Measurements from ENCODE around the gene BMPR1B. TPM values are rescaled to one million over a fixed set of nuclear protein-coding genes. Genes with fewer than 3 reads are reported as not detected.
A peak's percentile ranks its signal among the peaks of the same experiment; 100 is the strongest.

Gene BMPR1B
- polyA plus RNA-seq, 2 of the 4 experiments (the other 2 are of a cell fraction) = 6.4 to 21.2 TPM

DNA sequence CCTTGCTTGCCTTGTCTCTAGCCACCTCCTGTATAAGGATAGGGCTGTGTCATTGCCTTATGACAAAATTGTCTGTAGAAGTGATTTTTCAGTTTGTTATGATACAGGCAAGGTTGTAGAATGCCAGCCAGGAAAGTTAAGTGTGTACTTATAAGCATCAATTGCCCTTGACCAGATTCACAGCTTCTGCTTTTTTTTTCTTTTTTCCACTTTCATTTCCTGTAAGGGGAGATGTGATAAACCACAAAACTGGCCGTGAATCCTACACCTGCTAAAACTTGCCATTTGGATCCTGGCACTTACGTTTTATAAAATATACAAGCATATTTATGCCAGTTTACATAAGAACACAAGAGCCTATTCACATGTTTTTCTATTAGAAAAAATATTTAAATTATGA is 35.0 kb upstream of the BMPR1B start:
- CTCF ChIA-PET = interaction anchor here (0.8 to 1.7 kb wide), 5 partner anchors 9 to 102 kb away, joined by 3 to 6 read pairs (median 3); no protein-coding TSS in a partner anchor
- TF ChIP-seq SMC3 (IDR thresholded peaks at IDR 0.05) (0 out of 3 replicates have a peak, but pooled peaks have one; percentile 4), CHD4 (IDR thresholded peaks at IDR 0.05; ENCODE audit: borderline replicate concordance) (no peak), PHF8 (IDR thresholded peaks at IDR 0.05; ENCODE audit: borderline replicate concordance, low read depth) (no peak)
- WGBS (ENCODE audit: missing lambda C conversion rate) = 6% methylated on average over 2 of the region's 2 CpGs
- Histone ChIP-seq H3K9me3 (no peaks in the 10 kb centered on the region), H3K4me1 (peaks cover 66% of the 10 kb centered on the region), H3K4me2 (peak overlapping the region; percentile 77), H3K4me3 (no peak overlapping the region), H3K27ac (peak overlapping the region; percentile 74 to 81)
- DNase-seq (ENCODE audit: low read depth in 1 of 2, low spot score in 1 of 2) = peak in 1 of 2 experiments; percentile 44
- ATAC-seq = peak in 1 of 2 experiments; percentile 18; a peak in 3 of 6 replicates
- POLR2A ChIA-PET = no interaction called here
- FAIRE-seq = no peak

DNA sequence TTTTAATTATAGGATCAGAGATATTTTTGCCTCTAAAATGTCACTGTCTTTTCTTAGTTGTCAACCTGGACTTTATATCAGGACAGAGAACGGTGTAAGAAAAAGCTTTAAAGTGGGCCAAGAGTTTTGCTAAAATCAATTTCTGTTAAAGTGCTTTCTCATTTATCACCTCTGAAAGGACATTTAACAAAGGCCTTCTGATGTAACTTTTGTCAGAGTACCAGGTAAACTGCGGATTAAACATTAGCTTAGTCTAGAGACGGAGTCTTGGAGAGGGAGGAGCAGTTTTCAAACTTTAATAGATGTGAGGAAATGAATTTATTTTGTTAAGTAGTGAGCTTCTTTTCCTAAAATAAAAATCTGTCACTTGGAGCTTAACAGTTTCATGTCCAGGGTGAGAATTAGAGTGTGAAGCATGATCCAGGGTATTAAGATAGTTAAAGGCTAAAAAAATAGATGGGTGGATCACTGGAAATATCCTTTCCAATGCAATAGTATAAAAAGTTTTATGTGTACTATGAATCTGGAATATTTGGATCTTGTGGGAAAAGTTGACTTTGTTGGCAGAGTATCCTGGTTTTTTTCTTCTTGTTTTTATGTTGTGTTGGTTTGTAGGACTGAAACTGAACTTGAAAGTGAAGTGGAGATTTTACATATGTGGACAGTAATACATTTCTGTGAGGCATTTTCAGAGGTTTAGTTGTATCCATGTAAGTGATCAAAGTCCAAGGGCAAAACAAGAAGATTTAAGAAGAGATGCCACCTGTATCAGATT is 33.6 kb upstream of the BMPR1B start:
- ATAC-seq (peak in 1 of 2 experiments; percentile 23; a peak in 1 of 6 replicates), DNase-seq (ENCODE audit: low read depth in 1 of 2, low spot score in 1 of 2) (peak in 1 of 2 experiments; percentile 66), FAIRE-seq (peak; percentile 96)
- H3K9me3 ChIP-seq = no peaks in the 10 kb centered on the region
- no peak overlapping the region for H3K4me3 ChIP-seq
- peak overlapping the region; percentile 77 for H3K4me2 ChIP-seq
- H3K27ac ChIP-seq = peak overlapping the region; percentile 73 to 81
- CTCF ChIA-PET = no interaction called here
- TF ChIP-seq, protein P1, sequence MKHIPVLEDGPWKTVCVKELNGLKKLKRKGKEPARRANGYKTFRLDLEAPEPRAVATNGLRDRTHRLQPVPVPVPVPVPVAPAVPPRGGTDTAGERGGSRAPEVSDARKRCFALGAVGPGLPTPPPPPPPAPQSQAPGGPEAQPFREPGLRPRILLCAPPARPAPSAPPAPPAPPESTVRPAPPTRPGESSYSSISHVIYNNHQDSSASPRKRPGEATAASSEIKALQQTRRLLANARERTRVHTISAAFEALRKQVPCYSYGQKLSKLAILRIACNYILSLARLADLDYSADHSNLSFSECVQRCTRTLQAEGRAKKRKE (CRISPR knock-in tag; IDR thresholded peaks at IDR 0.05; ENCODE audit: low read depth) = no peak
- TF ChIP-seq TFCP2L1 (CRISPR knock-in tag; IDR thresholded peaks at IDR 0.05) (no peak), ZSCAN20 (CRISPR knock-in tag; IDR thresholded peaks at IDR 0.05) (no peak), KDM5A (IDR thresholded peaks at IDR 0.05) (peak; percentile 21; the same call in 1 of the 2 replicates)
- POLR2A ChIA-PET = no interaction called here
- peaks cover 70% of the 10 kb centered on the region for H3K4me1 ChIP-seq
- WGBS (ENCODE audit: missing lambda C conversion rate) = 3% methylated on average over 3 of the region's 3 CpGs

DNA sequence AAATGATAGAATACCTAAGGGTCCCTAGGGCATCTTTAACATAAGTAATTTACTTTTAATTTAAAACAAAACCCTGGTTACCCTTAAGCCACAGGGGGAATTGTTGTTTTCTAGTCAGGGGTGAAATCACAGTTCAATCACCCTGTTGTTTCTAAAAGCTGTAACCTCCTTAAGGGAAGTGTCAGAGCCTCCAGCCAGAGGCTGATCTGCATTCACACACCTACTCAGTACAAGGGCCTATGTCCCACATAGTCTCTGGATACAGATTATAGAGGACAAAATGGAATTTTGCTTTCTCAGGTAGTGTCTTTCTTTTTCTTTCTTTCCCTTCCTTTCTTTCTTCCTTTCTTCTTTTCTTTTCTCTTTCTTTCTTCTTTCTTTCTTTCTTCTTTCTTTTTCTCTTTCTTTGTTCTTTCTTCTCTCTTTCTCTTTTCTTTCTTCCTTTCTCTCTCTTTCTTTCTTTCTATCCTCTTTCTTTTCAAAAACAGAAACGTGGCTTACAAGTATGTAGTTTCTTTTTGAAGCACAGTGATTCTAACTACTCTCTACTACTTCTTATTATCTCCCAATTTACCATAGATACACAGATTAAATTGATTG is 31.1 kb upstream of the BMPR1B start:
- Histone ChIP-seq H3K4me1 (peaks cover 85% of the 10 kb centered on the region), H3K4me2 (peak overlapping the region; percentile 14; the same call in 1 of the 3 replicates), H3K9me3 (no peaks in the 10 kb centered on the region), H3K4me3 (no peak overlapping the region), H3K27ac (peak overlapping the region; percentile 73 to 81; a peak in 5 of 6 replicates)
- ChIA-PET POLR2A (no interaction called here), CTCF (interaction anchor here (0.9 to 1.3 kb wide), 2 partner anchors 12 to 84 kb away, joined by 3 read pairs; no protein-coding TSS in a partner anchor)
- ATAC-seq (peak in 1 of 2 experiments; percentile 44; a peak in 1 of 6 replicates), DNase-seq (ENCODE audit: low read depth in 1 of 2, low spot score in 1 of 2) (no peak), FAIRE-seq (peak; percentile 43)
- no peak for TF ChIP-seq GATA3 (IDR thresholded peaks at IDR 0.05; ENCODE audit: borderline replicate concordance)
- TF ChIP-seq, protein P2, sequence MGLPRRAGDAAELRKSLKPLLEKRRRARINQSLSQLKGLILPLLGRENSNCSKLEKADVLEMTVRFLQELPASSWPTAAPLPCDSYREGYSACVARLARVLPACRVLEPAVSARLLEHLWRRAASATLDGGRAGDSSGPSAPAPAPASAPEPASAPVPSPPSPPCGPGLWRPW (IDR thresholded peaks at IDR 0.05) = no peak
- TF ChIP-seq, protein P3, sequence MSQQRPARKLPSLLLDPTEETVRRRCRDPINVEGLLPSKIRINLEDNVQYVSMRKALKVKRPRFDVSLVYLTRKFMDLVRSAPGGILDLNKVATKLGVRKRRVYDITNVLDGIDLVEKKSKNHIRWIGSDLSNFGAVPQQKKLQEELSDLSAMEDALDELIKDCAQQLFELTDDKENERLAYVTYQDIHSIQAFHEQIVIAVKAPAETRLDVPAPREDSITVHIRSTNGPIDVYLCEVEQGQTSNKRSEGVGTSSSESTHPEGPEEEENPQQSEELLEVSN (IDR thresholded peaks at IDR 0.05; ENCODE audit: borderline replicate concordance, low read depth) = no peak
- no peak for TF ChIP-seq JUN (IDR thresholded peaks at IDR 0.05)
- no peak for TF ChIP-seq FOSB (CRISPR knock-in tag; IDR thresholded peaks at IDR 0.05)
- TF ChIP-seq POLR2AphosphoS2 (conservative IDR thresholded peaks at IDR 0.05; ENCODE audit: low read length) = no peak
- no peak for TF ChIP-seq HDAC2 (IDR thresholded peaks at IDR 0.05)
- TF ChIP-seq ZC3H11A (IDR thresholded peaks at IDR 0.05) = no peak
- no peak for TF ChIP-seq ZFP36 (IDR thresholded peaks at IDR 0.05; ENCODE audit: borderline replicate concordance, partially characterized antibody)
- TF ChIP-seq, protein P4, sequence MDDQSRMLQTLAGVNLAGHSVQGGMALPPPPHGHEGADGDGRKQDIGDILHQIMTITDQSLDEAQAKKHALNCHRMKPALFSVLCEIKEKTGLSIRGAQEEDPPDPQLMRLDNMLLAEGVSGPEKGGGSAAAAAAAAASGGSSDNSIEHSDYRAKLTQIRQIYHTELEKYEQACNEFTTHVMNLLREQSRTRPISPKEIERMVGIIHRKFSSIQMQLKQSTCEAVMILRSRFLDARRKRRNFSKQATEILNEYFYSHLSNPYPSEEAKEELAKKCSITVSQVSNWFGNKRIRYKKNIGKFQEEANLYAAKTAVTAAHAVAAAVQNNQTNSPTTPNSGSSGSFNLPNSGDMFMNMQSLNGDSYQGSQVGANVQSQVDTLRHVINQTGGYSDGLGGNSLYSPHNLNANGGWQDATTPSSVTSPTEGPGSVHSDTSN (IDR thresholded peaks at IDR 0.05) = no peak
- TF ChIP-seq, protein P5, sequence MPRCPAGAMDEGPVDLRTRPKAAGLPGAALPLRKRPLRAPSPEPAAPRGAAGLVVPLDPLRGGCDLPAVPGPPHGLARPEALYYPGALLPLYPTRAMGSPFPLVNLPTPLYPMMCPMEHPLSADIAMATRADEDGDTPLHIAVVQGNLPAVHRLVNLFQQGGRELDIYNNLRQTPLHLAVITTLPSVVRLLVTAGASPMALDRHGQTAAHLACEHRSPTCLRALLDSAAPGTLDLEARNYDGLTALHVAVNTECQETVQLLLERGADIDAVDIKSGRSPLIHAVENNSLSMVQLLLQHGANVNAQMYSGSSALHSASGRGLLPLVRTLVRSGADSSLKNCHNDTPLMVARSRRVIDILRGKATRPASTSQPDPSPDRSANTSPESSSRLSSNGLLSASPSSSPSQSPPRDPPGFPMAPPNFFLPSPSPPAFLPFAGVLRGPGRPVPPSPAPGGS (IDR thresholded peaks at IDR 0.05) = no peak
- TF ChIP-seq RAD21 (conservative IDR thresholded peaks at IDR 0.05 in 1 of 2, IDR thresholded peaks at IDR 0.05 in 1 of 2) = no peak
- TF ChIP-seq BHLHE40 (IDR thresholded peaks at IDR 0.05; ENCODE audit: low read depth, low read length) = no peak
- no peak for TF ChIP-seq RNF2 (IDR thresholded peaks at IDR 0.05; ENCODE audit: borderline replicate concordance, low read depth)
- TF ChIP-seq RFX5 (IDR thresholded peaks at IDR 0.05) = no peak
- no peak for TF ChIP-seq SMC3 (IDR thresholded peaks at IDR 0.05)
- no peak for TF ChIP-seq ESRRA (IDR thresholded peaks at IDR 0.05; ENCODE audit: borderline replicate concordance, low read length)
- no peak for TF ChIP-seq PHF8 (IDR thresholded peaks at IDR 0.05; ENCODE audit: borderline replicate concordance, low read depth)
- no peak for TF ChIP-seq FOXS1 (CRISPR knock-in tag; IDR thresholded peaks at IDR 0.05)
- WGBS (ENCODE audit: missing lambda C conversion rate) = 55% methylated on average over 1 of the region's 1 CpG
